Measurements from ENCODE around the gene ZBTB40.

GRCh38 chr1:22542886-22543285 lies 91.2 kb downstream of the ZBTB40 start:
- TF ChIP-seq CTCF (IDR thresholded peaks at IDR 0.05; ENCODE audit: low read length) (no peak), EZH2 (optimal IDR thresholded peaks at IDR 0.05; ENCODE audit: low read depth, low read length) (no peak), EZH2phosphoT487 (IDR thresholded peaks at IDR 0.05; ENCODE audit: low read length) (no peak)
